Activated gamma-delta T cell treated with anti-CD3 and anti-CD28 coated beads, Interleukin-2, amount 50 U/mL, for 16 hours (primary cell): Measurements from ENCODE around the gene CAPN3.

ENCODE experiments used
- DNase-seq: peaks from one replicate; pipeline ENCODE4 v3.0.0-alpha.2; 2020; ENCODE audit warnings: low read depth

The CAPN3 gene

GRCh38 chr15:42358141-42358540 is 1.2 kb upstream of the CAPN3 start:
- DNase-seq, result no peak

- DNase-seq, result no peak
These were observed 684 bp downstream of the CAPN3 start for GRCh38 chr15:42359985-42360384.

GRCh38 chr15:42360535-42361112 is 1.3 kb downstream of the CAPN3 start:
- DNase-seq, result no peak

- DNase-seq, result no peak
These were observed 4.2 kb downstream of the CAPN3 start for GRCh38 chr15:42363487-42363886.

- no peak for DNase-seq
These were observed 4.6 kb downstream of the CAPN3 start for GRCh38 chr15:42363942-42364341.

GRCh38 chr15:42364529-42364928 is 5.2 kb downstream of the CAPN3 start:
- no peak for DNase-seq

- no peak for DNase-seq
These were observed 6.7 kb downstream of the CAPN3 start for GRCh38 chr15:42365921-42366550.

GRCh38 chr15:42367041-42367440 is 7.7 kb downstream of the CAPN3 start:
- DNase-seq, result no peak

GRCh38 chr15:42368096-42368495 is 8.8 kb downstream of the CAPN3 start:
- no peak for DNase-seq

GRCh38 chr15:42371096-42371495 is 11.8 kb downstream of the CAPN3 start:
- DNase-seq, result no peak

- DNase-seq, result no peak
These were observed 14.0 kb downstream of the CAPN3 start for GRCh38 chr15:42373274-42373673.

- DNase-seq, result no peak
These were observed 14.6 kb downstream of the CAPN3 start for GRCh38 chr15:42373936-42374335.

- no peak for DNase-seq
These were observed 15.5 kb downstream of the CAPN3 start for GRCh38 chr15:42374810-42375209.

- no peak for DNase-seq
These were observed 16.0 kb downstream of the CAPN3 start for GRCh38 chr15:42375252-42375651.

- no peak for DNase-seq
These were observed 16.6 kb downstream of the CAPN3 start for GRCh38 chr15:42375941-42376340.

GRCh38 chr15:42378011-42378410 is 18.7 kb downstream of the CAPN3 start:
- DNase-seq, result no peak

GRCh38 chr15:42384597-42384996 is 25.3 kb downstream of the CAPN3 start:
- no peak for DNase-seq

- no peak for DNase-seq
These were observed 26.1 kb downstream of the CAPN3 start for GRCh38 chr15:42385206-42385979.

GRCh38 chr15:42385980-42386700 is 26.8 kb downstream of the CAPN3 start:
- DNase-seq, result no peak

GRCh38 chr15:42387603-42388002 is 28.3 kb downstream of the CAPN3 start:
- no peak for DNase-seq

- no peak for DNase-seq
These were observed 33.2 kb downstream of the CAPN3 start for GRCh38 chr15:42392309-42393024.

- DNase-seq, result no peak
These were observed 34.8 kb downstream of the CAPN3 start for GRCh38 chr15:42394106-42394505.
